Tibial artery (tissue), 4 donors: Measurements from ENCODE around the gene BCL2L12.

ENCODE experiments used
- DNase-seq, 2 donors: peaks; one replicate each; pipeline ENCODE4 v3.0.0-alpha.2; 2019
- H3K27ac ChIP-seq, 2 donors: fragments of 200-600 bp; sonication (generic) in 1 of 2; 1 replicate in 1 of 2; 2 replicates in 1 of 2; pipeline ENCODE4 v1.5.1; 2018 to 2019; ENCODE audit warnings: mild to moderate bottlenecking in 1 of 2
- H3K27me3 ChIP-seq, 2 donors: fragments of 200-600 bp; sonication (generic) in 1 of 2; one replicate each; pipeline versions ENCODE4 v1.5.1 to v1.6.0; 2016 to 2019
- H3K36me3 ChIP-seq, 3 donors: fragments of 200-600 bp; sonication (generic) in 2 of 3; one replicate each; pipeline ENCODE4 v1.5.1; 2016 to 2019; ENCODE audit warnings: mild to moderate bottlenecking in 2 of 3
- H3K4me1 ChIP-seq, 4 donors: fragments of 200-600 bp; sonication (generic) in 2 of 4; 1 replicate in 3 of 4; 2 replicates in 1 of 4; pipeline ENCODE4 v1.5.1; 2016 to 2019
- H3K4me3 ChIP-seq, 2 donors: fragments of 200-600 bp; sonication (generic) in 1 of 2; 1 replicate in 1 of 2; 2 replicates in 1 of 2; pipeline ENCODE4 v1.5.1; 2018 to 2019; ENCODE audit warnings: mild to moderate bottlenecking in 2 of 2
- H3K9me3 ChIP-seq, 3 donors: fragments of 200-600 bp; sonication (generic) in 1 of 3; one replicate each; pipeline ENCODE4 v1.5.1; 2016 to 2019
- intact Hi-C: fragments of 100-400 bp; cut with DNase I; formaldehyde crosslinking; loops from one replicate; pipeline ENCODE4 v1.15.0; 2023; ENCODE audit warnings: low total_unique reads
- TF ChIP-seq, protein P1 (sequence below), 2 experiments: fragments of 200-600 bp in 1 of 2; fragments of 450-650 bp in 1 of 2; IDR thresholded peaks; one replicate each; pipeline ENCODE4 v1.5.1; 2017 to 2019; ENCODE audit warnings: antibody characterized with exemption in 2 of 2, mild to moderate bottlenecking in 1 of 2, moderate library complexity in 1 of 2

BCL2L12 gene

GRCh38 chr19:49653466-49653806 lies 12.3 kb upstream of the BCL2L12 start:
- intact Hi-C loops: no loop called here
- H3K4me3 ChIP-seq: no peak overlapping the region

DNA sequence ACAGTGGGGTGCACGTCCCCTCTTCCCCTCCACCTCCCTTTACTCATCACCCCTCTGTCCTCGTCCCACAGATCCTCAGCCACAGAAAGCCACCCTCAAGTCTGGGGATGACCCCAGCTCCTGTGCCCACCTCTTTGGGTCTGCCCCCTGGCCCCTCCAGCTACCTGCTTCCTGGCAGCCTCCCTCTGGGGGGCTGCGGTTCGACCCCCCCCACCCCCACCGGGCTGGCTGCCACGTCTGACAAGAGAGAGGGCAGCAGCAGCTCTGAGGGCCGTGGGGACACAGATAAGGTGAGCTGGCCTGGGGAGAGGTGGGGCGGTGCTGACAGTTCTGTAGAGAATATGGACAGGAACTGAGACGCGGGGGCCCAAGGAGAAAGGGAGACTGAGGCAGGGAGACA lies 11.2 kb upstream of the BCL2L12 start:
- Histone ChIP-seq H3K4me3 (no peak overlapping the region), H3K36me3 (peaks cover 75 to 100% (median 95%) of the 10 kb centered on the region in 3 donors)
- TF ChIP-seq, protein P1, sequence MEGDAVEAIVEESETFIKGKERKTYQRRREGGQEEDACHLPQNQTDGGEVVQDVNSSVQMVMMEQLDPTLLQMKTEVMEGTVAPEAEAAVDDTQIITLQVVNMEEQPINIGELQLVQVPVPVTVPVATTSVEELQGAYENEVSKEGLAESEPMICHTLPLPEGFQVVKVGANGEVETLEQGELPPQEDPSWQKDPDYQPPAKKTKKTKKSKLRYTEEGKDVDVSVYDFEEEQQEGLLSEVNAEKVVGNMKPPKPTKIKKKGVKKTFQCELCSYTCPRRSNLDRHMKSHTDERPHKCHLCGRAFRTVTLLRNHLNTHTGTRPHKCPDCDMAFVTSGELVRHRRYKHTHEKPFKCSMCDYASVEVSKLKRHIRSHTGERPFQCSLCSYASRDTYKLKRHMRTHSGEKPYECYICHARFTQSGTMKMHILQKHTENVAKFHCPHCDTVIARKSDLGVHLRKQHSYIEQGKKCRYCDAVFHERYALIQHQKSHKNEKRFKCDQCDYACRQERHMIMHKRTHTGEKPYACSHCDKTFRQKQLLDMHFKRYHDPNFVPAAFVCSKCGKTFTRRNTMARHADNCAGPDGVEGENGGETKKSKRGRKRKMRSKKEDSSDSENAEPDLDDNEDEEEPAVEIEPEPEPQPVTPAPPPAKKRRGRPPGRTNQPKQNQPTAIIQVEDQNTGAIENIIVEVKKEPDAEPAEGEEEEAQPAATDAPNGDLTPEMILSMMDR (IDR thresholded peaks at IDR 0.05): no peak

More at GRCh38 chr19:49653466-49653806, 12.3 kb upstream of the BCL2L12 start:
- TF ChIP-seq, protein P1 (IDR thresholded peaks at IDR 0.05): no peak
- Histone ChIP-seq H3K4me1 (no peaks in the 10 kb centered on the region), H3K9me3 (no peaks in the 10 kb centered on the region), H3K27ac (no peak overlapping the region), H3K36me3 (peaks cover 72 to 100% (median 89%) of the 10 kb centered on the region in 3 donors), H3K27me3 (no peaks in the 10 kb centered on the region)
- no peak for DNase-seq

DNA sequence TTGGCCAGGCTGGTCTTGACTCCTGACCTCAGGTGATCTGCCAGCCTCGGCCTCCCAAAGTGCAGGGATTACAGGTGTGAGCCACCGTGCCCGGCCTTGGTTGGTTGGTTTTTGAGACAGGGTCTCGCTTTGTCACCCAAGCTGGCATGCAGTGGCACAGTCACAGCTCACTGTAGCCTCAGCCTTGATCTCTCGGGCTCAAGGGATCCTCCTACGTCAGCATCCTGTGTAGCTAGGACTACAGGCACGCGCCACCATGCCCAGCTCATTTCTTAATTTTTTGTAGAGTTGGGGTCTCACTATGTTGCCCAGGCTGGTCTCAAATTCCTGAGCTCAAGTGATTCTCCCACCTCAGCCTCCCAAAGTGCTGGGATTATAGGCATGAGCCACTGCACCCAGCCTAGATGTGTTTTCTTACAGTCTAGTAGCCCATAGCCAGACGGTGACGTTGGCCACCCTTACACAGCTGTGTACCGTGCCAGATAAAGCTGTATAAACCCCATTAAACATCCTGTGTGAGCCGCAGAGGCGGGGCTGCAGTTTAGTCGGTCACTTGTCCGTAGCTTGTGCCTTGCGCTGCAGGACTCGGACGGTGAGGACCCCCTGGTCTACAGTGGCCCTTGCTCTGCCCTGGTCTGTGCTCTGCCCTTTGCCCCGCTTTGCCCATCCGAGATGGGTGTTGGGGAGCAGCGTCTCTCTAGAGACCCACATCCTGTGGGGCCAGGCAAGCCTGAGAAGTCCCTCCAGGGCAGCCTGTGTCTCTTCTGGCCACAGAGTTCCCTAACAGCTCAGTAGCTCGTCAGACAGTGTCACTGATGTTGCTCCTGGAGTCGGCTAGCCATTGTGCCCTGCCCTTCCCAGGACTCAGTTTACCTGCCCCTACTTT lies 9.9 kb upstream of the BCL2L12 start:
- TF ChIP-seq, protein P1 (IDR thresholded peaks at IDR 0.05): no peak
- H3K4me3 ChIP-seq: no peak overlapping the region
- no peak for DNase-seq
- no peaks in the 10 kb centered on the region for H3K4me1 ChIP-seq
- intact Hi-C loops: no loop called here
- no peak overlapping the region for H3K27ac ChIP-seq
- no peaks in the 10 kb centered on the region for H3K27me3 ChIP-seq
- no peaks in the 10 kb centered on the region for H3K9me3 ChIP-seq
- H3K36me3 ChIP-seq: peaks cover 74 to 100% (median 95%) of the 10 kb centered on the region in 3 donors

More for the DNA sequence above, 11.2 kb upstream of the BCL2L12 start:
- Histone ChIP-seq H3K27me3 (no peaks in the 10 kb centered on the region), H3K27ac (no peak overlapping the region), H3K9me3 (no peaks in the 10 kb centered on the region), H3K4me1 (no peaks in the 10 kb centered on the region)
- intact Hi-C loops: no loop called here
- no peak for DNase-seq

GRCh38 chr19:49656456-49657109 lies 9.2 kb upstream of the BCL2L12 start:
- no peak overlapping the region for H3K4me3 ChIP-seq
- TF ChIP-seq, protein P1 (IDR thresholded peaks at IDR 0.05): no peak
- no peaks in the 10 kb centered on the region for H3K9me3 ChIP-seq
- H3K27me3 ChIP-seq: no peaks in the 10 kb centered on the region
- H3K36me3 ChIP-seq: peaks cover 73 to 100% (median 95%) of the 10 kb centered on the region in 3 donors
- intact Hi-C loops: no loop called here
- DNase-seq: no peak
- no peak overlapping the region for H3K27ac ChIP-seq
- H3K4me1 ChIP-seq: no peaks in the 10 kb centered on the region

GRCh38 chr19:49657493-49658138 lies 8.1 kb upstream of the BCL2L12 start:
- no peak overlapping the region for H3K4me3 ChIP-seq
- TF ChIP-seq, protein P1 (IDR thresholded peaks at IDR 0.05): no peak
- DNase-seq: no peak
- H3K36me3 ChIP-seq: peaks cover 78 to 100% (median 100%) of the 10 kb centered on the region in 3 donors
- no peaks in the 10 kb centered on the region for H3K27me3 ChIP-seq
- intact Hi-C loops: no loop called here
- no peaks in the 10 kb centered on the region for H3K9me3 ChIP-seq
- no peak overlapping the region for H3K27ac ChIP-seq
- no peaks in the 10 kb centered on the region for H3K4me1 ChIP-seq
